GM12878 (cell line): ENCODE results near the gene SLCO2B1. TPM values are rescaled to one million over a fixed set of nuclear protein-coding genes. Genes with fewer than 3 reads are reported as not detected.

ENCODE experiments used
- BACH1 ChIP-seq: fragments of 450-650 bp; IDR thresholded peaks from 2 replicates; pipeline ENCODE4 v1.6.1; 2017; ENCODE audit warnings: mild to moderate bottlenecking, borderline replicate concordance
- CHD2 ChIP-seq: IDR thresholded peaks from 2 replicates; pipeline ENCODE4 v1.6.1; 2011; ENCODE audit warnings: low read depth, low read length, improper control_type of control experiment, borderline replicate concordance
- EED ChIP-seq: sonication (generic); IDR thresholded peaks from 2 replicates; pipeline ENCODE4 v1.6.1; 2016; ENCODE audit warnings: antibody characterized with exemption, low read depth
- EZH2 ChIP-seq: IDR thresholded peaks from 2 replicates; pipeline ENCODE4 v1.6.1; 2012; ENCODE audit warnings: low read depth, mild to moderate bottlenecking, control low read depth, inconsistent platforms, low read length, borderline replicate concordance; ENCODE audit not compliant: control insufficient read depth
- FOXM1 ChIP-seq: IDR thresholded peaks from 2 replicates; pipeline ENCODE4 v1.6.1; 2012; ENCODE audit warnings: low read depth, mild to moderate bottlenecking, inconsistent platforms, low read length, moderate library complexity
- HDAC6 ChIP-seq: fragments of 200-600 bp; sonication (generic); IDR thresholded peaks from one replicate; pipeline ENCODE4 v1.8.0; 2017; ENCODE audit warnings: antibody characterized with exemption; ENCODE audit not compliant: unreplicated experiment
- MTA3 ChIP-seq: IDR thresholded peaks from 2 replicates; pipeline ENCODE4 v1.6.1; 2012; ENCODE audit warnings: low read length, inconsistent platforms, borderline replicate concordance
- NFYB ChIP-seq: IDR thresholded peaks from 2 replicates; pipeline ENCODE4 v1.6.1; 2011; ENCODE audit warnings: low read depth, mild to moderate bottlenecking, low read length, improper control_type of control experiment, moderate library complexity; ENCODE audit not compliant: insufficient read depth
- NR2C2 ChIP-seq: IDR thresholded peaks from 2 replicates; pipeline ENCODE4 v1.6.1; 2011; ENCODE audit warnings: borderline replicate concordance, low read depth; ENCODE audit not compliant: control insufficient read depth, insufficient read length
- PAX5 ChIP-seq: IDR thresholded peaks from 2 replicates; pipeline ENCODE4 v1.6.1; 2011; ENCODE audit warnings: low read depth, low read length, borderline replicate concordance
- PAX8 ChIP-seq: fragments of 450-650 bp; IDR thresholded peaks from 2 replicates; pipeline ENCODE4 v1.6.1; 2017; ENCODE audit warnings: mild to moderate bottlenecking, moderate library complexity
- PML ChIP-seq: IDR thresholded peaks from 2 replicates; pipeline ENCODE4 v1.6.1; 2012; ENCODE audit warnings: low read length, inconsistent platforms
- SMAD1 ChIP-seq: fragments of 450-650 bp; IDR thresholded peaks from 2 replicates; pipeline ENCODE4 v1.6.1; 2018; ENCODE audit warnings: mild to moderate bottlenecking, low read depth; ENCODE audit not compliant: partially characterized antibody
- TAF1 ChIP-seq: IDR thresholded peaks from 2 replicates; pipeline ENCODE4 v1.6.1; 2011; ENCODE audit warnings: mild to moderate bottlenecking, low read depth, low read length, borderline replicate concordance
- WRNIP1 ChIP-seq: IDR thresholded peaks from 2 replicates; pipeline ENCODE4 v1.6.1; 2011; ENCODE audit warnings: low read depth, low read length, improper control_type of control experiment, borderline replicate concordance
- ZNF24 ChIP-seq: fragments of 450-650 bp; IDR thresholded peaks from 2 replicates; pipeline ENCODE4 v1.6.1; 2017; ENCODE audit warnings: antibody characterized with exemption, mild to moderate bottlenecking
- ZNF384 ChIP-seq: IDR thresholded peaks from 2 replicates; pipeline ENCODE4 v1.6.1; 2012; ENCODE audit warnings: low read depth, mild to moderate bottlenecking, low read length, improper control_type of control experiment, borderline replicate concordance
- polyA plus RNA-seq, 11 experiments: library from polyadenylated mRNA; depleted of rRNA in 4 of 11; unstranded in 6 of 11; stranded (reverse) in 5 of 11; fragments of >200 nt; fragmentation: Nextera tagmentation in 4 of 11; fragmentation: Illumina TruSeq in 1 of 11; extraction: Ambion mirVana in 4 of 11; extraction: Trizol in 1 of 11; gene quantifications; 1 replicate in 1 of 11; 2 replicates in 10 of 11; pipeline versions ENCODE4 v1.2.1 to v1.2.3, GENCODE V29; 2011 to 2016; ENCODE audit warnings: inconsistent platforms in 2 of 11, missing spikeins in 2 of 11, low read depth in 1 of 11
- total RNA-seq, 4 experiments: library from RNA; depleted of rRNA in 3 of 4; stranded (reverse); fragments of >200 nt in 3 of 4; fragmentation: Illumina TruSeq in 1 of 4; extraction: Trizol in 1 of 4; gene quantifications; 2 replicates each; pipeline versions ENCODE4 v1.2.1 to v1.2.3, GENCODE V29; 2013 to 2021
- TF ChIP-seq, protein P1 (sequence below): IDR thresholded peaks from 2 replicates; pipeline ENCODE4 v1.6.1; 2011; ENCODE audit warnings: mild to moderate bottlenecking, low read depth, low read length, moderate library complexity; ENCODE audit not compliant: insufficient replicate concordance
- TF ChIP-seq, protein P2 (sequence below): fragments of 450-650 bp; IDR thresholded peaks from 2 replicates; pipeline ENCODE4 v1.6.1; 2018; ENCODE audit warnings: mild to moderate bottlenecking, low read depth, moderate library complexity; ENCODE audit not compliant: partially characterized antibody
- TF ChIP-seq, protein P3 (sequence below): fragments of 450-650 bp; formaldehyde crosslinking; IDR thresholded peaks from 2 replicates; pipeline ENCODE4 v1.4.0; 2022; ENCODE audit warnings: mild to moderate bottlenecking, moderate library complexity
- TF ChIP-seq, protein P4 (sequence below): IDR thresholded peaks from 2 replicates; pipeline ENCODE4 v1.6.1; 2012; ENCODE audit warnings: low read length, inconsistent platforms

The SLCO2B1 gene
- total and polyA plus RNA-seq, 10 of the 15 experiments (the other 5 are each of a cell fraction or from before 2014, with no cell fraction given): 0.05 to 3.5 (median 0.93) TPM; not detected in 2

- TF ChIP-seq, protein P1, sequence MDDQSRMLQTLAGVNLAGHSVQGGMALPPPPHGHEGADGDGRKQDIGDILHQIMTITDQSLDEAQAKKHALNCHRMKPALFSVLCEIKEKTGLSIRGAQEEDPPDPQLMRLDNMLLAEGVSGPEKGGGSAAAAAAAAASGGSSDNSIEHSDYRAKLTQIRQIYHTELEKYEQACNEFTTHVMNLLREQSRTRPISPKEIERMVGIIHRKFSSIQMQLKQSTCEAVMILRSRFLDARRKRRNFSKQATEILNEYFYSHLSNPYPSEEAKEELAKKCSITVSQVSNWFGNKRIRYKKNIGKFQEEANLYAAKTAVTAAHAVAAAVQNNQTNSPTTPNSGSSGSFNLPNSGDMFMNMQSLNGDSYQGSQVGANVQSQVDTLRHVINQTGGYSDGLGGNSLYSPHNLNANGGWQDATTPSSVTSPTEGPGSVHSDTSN: no peak
- TF ChIP-seq HDAC6: no peak
- no peak for TF ChIP-seq NFYB
- TF ChIP-seq BACH1: no peak
- no peak for TF ChIP-seq MTA3
- no peak for TF ChIP-seq SMAD1
- no peak for TF ChIP-seq NR2C2
- TF ChIP-seq CHD2: 0 out of 2 replicates have a peak, but pooled peaks have one; percentile 26
- TF ChIP-seq PAX8: no peak
- no peak for TF ChIP-seq TAF1
- TF ChIP-seq ZNF24: no peak
- no peak for TF ChIP-seq ZNF384
- no peak for TF ChIP-seq EED
- TF ChIP-seq, protein P2, sequence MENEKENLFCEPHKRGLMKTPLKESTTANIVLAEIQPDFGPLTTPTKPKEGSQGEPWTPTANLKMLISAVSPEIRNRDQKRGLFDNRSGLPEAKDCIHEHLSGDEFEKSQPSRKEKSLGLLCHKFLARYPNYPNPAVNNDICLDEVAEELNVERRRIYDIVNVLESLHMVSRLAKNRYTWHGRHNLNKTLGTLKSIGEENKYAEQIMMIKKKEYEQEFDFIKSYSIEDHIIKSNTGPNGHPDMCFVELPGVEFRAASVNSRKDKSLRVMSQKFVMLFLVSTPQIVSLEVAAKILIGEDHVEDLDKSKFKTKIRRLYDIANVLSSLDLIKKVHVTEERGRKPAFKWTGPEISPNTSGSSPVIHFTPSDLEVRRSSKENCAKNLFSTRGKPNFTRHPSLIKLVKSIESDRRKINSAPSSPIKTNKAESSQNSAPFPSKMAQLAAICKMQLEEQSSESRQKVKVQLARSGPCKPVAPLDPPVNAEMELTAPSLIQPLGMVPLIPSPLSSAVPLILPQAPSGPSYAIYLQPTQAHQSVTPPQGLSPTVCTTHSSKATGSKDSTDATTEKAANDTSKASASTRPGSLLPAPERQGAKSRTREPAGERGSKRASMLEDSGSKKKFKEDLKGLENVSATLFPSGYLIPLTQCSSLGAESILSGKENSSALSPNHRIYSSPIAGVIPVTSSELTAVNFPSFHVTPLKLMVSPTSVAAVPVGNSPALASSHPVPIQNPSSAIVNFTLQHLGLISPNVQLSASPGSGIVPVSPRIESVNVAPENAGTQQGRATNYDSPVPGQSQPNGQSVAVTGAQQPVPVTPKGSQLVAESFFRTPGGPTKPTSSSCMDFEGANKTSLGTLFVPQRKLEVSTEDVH: no peak
- TF ChIP-seq EZH2: no peak
- TF ChIP-seq, protein P3, sequence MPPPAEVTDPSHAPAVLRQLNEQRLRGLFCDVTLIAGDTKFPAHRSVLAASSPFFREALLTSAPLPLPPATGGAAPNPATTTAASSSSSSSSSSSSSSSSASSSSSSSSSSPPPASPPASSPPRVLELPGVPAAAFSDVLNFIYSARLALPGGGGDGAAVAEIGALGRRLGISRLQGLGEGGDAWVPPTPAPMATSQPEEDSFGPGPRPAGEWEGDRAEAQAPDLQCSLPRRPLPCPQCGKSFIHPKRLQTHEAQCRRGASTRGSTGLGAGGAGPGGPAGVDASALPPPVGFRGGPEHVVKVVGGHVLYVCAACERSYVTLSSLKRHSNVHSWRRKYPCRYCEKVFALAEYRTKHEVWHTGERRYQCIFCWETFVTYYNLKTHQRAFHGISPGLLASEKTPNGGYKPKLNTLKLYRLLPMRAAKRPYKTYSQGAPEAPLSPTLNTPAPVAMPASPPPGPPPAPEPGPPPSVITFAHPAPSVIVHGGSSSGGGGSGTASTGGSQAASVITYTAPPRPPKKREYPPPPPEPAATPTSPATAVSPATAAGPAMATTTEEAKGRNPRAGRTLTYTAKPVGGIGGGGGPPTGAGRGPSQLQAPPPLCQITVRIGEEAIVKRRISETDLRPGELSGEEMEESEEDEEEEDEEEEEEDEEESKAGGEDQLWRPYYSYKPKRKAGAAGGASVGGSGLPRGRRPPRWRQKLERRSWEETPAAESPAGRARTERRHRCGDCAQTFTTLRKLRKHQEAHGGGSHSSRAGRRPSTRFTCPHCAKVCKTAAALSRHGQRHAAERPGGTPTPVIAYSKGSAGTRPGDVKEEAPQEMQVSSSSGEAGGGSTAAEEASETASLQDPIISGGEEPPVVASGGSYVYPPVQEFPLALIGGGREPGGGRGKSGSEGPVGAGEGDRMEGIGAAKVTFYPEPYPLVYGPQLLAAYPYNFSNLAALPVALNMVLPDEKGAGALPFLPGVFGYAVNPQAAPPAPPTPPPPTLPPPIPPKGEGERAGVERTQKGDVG: no peak
- TF ChIP-seq, protein P4, sequence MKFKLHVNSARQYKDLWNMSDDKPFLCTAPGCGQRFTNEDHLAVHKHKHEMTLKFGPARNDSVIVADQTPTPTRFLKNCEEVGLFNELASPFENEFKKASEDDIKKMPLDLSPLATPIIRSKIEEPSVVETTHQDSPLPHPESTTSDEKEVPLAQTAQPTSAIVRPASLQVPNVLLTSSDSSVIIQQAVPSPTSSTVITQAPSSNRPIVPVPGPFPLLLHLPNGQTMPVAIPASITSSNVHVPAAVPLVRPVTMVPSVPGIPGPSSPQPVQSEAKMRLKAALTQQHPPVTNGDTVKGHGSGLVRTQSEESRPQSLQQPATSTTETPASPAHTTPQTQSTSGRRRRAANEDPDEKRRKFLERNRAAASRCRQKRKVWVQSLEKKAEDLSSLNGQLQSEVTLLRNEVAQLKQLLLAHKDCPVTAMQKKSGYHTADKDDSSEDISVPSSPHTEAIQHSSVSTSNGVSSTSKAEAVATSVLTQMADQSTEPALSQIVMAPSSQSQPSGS: no peak
- TF ChIP-seq FOXM1: no peak
- no peak for TF ChIP-seq WRNIP1
- no peak for TF ChIP-seq PML
- TF ChIP-seq PAX5: peak; percentile 55; the same call in 1 of the 2 replicates
These were observed 10.4 kb upstream of the SLCO2B1 start (continued) for GRCh38 chr11:75140269-75141138.
